IPS-15b (cell line): ENCODE measurements around the gene CDKL4.
"Not testable (repeated sequence)": the region's sequence is repeated elsewhere in the genome, so short reads cannot be mapped to it uniquely, and the experiment has no call there.

Source experiments
- H3K27me3 ChIP-seq: one replicate; pipeline ENCODE4 v1.6.1; 2013; ENCODE audit warnings: low read length; ENCODE audit not compliant: control insufficient read depth, insufficient read depth
- H3K36me3 ChIP-seq: one replicate; pipeline ENCODE4 v1.6.1; 2013; ENCODE audit warnings: low read length; ENCODE audit not compliant: control insufficient read depth, insufficient read depth
- H3K4me1 ChIP-seq: one replicate; pipeline ENCODE4 v1.6.1; 2013; ENCODE audit warnings: mild to moderate bottlenecking, low read length; ENCODE audit not compliant: control insufficient read depth, insufficient read depth
- H3K4me3 ChIP-seq: one replicate; pipeline ENCODE4 v1.5.1; 2013; ENCODE audit warnings: low read depth, low read length
- H3K9ac ChIP-seq: one replicate; pipeline ENCODE4 v1.6.1; 2013; ENCODE audit warnings: low read depth, mild to moderate bottlenecking, low read length
- H3K9me3 ChIP-seq: one replicate; pipeline ENCODE4 v1.6.1; 2013; ENCODE audit warnings: mild to moderate bottlenecking, low read length; ENCODE audit not compliant: control insufficient read depth, insufficient read depth

Gene CDKL4

GRCh38 chr2:39256040-39256439, 12.3 kb upstream of the CDKL4 start:
- Histone ChIP-seq H3K4me3 (no peak overlapping the region), H3K27me3 (no peaks in the 10 kb centered on the region), H3K4me1 (no peaks in the 10 kb centered on the region), H3K9ac (no peak overlapping the region), H3K36me3 (peaks cover 7% of the 10 kb centered on the region), H3K9me3 (no peaks in the 10 kb centered on the region)

DNA sequence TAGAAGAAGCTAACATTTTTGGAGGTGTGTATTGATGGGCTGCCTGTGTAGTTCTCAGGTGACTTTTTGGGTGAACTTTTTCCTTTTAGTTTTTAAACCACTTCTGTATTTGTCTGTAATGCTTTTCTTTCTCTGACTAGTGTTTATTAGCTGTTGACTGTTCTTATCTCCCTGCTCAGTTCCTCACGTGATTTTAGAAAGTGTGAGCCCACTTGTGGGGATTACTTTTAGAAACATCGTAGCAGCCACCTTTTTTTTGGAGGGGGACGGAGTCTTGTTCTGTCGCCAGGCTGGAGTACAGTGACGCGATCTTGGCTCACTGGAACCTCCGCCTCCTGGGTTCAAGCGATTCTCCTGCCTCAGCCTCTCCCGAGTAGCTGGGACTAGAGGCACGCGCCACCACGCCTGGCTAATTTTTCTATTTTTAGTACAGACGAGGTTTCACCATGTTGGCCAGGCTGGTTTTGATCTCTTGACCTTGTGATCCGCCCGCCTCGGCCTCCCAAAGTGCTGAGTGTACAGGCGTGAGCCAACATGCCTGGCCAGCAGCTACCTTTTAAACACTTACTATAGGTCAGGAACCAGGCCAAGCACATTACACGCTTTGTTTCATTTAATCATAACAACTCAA, 9.2 kb upstream of the CDKL4 start:
- no peaks in the 10 kb centered on the region for H3K4me1 ChIP-seq
- no peaks in the 10 kb centered on the region for H3K9me3 ChIP-seq
- H3K27me3 ChIP-seq: no peaks in the 10 kb centered on the region
- no peak overlapping the region for H3K9ac ChIP-seq
- no peak overlapping the region for H3K4me3 ChIP-seq
- peaks cover 7% of the 10 kb centered on the region for H3K36me3 ChIP-seq

DNA sequence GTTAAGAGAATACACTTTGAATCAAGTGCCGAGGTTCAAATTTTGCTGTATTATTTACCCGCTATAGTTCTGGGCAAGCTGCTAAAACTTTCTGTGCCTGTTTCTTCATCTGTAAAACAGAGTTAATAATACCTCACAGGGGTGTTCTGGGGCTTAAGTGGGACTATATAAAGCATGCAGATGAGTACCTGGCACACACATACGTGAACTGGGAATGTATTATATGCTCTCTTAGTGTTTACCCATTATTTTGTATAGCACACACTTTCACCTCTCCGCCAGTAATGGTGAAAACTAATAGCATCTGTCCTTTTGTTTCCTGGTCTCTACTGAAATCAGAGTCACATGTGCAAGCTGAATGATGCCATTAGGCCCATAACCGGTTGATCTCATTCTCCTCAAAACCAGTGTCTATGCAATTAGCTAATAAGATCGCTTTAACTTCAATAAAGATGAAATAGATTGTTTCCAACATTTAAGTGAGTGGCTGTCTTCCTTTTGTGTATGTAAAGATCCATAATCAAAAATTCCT, 3.8 kb upstream of the CDKL4 start:
- H3K9me3 ChIP-seq: no peaks in the 10 kb centered on the region
- no peaks in the 10 kb centered on the region for H3K36me3 ChIP-seq
- no peak overlapping the region for H3K9ac ChIP-seq
- no peak overlapping the region for H3K4me3 ChIP-seq
- no peaks in the 10 kb centered on the region for H3K4me1 ChIP-seq
- no peaks in the 10 kb centered on the region for H3K27me3 ChIP-seq

GRCh38 chr2:39246382-39246980, 2.7 kb upstream of the CDKL4 start:
- Histone ChIP-seq H3K4me3 (no peak overlapping the region), H3K27me3 (no peaks in the 10 kb centered on the region), H3K4me1 (no peaks in the 10 kb centered on the region), H3K36me3 (no peaks in the 10 kb centered on the region), H3K9me3 (no peaks in the 10 kb centered on the region), H3K9ac (no peak overlapping the region)

DNA sequence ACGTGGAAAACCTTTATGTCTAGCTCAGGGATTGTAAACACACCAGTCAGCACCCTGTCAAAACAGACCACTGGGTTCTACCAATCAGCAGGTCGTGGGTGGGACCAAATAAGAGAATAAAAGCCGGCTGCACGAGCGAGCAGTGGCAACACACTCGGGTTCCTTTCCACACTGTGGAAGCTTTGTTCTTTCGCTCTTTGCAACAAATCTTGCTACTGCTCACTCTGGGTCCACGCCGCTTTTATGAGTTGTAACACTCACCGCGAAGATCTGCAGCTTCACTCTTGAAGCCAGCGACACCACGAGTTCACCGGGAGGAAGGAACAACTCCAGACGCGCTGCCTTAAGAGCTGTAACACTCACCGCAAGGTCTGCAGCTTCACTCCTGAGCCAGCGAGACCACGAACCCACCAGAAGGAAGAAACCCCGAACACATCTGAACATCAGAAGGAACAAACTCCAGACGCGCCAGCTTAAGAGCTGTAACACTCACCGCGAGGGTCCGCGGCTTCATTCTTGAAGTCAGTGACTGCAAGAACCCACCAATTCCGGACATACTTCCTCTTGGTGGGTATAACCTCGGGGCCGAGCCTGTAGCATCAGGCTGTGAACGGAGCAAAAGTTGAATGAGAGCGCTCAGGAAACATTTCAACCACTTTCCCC, 1.3 kb upstream of the CDKL4 start:
- H3K9ac ChIP-seq, H3K27me3 ChIP-seq, H3K4me3 ChIP-seq: not testable (repeated sequence)

DNA sequence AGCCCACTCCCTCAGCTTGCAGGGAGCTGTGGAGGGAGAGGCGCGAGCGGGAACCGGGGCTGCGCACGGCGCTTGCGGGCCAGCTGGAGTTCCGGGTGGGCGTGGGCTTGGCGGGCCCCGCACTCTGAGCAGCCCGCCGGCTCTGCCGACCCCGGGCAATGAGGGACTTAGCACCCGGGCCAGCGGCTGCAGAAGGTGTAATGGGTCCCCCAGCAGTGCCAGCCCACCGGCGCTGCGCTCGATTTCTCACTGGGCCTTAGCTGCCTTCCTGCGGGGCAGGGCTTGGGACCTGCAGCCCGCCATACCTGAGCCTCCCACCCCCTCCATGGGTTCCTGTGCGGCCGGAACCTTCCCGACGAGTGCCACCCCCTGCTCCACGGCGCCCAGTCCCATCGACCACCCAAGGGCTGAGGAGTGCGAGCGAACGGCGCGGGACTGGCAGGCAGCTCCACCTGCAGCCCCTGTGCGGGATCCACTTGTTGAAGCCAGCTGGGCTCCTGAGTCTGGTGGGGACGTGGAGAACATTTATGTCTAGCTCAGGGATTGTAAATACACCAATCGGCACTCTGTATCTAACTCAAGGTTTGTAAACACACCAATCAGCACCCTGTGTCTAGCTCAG, 582 bp upstream of the CDKL4 start:
- H3K27me3 ChIP-seq, H3K36me3 ChIP-seq, H3K4me3 ChIP-seq, H3K9ac ChIP-seq, H3K4me1 ChIP-seq, H3K9me3 ChIP-seq: not testable (repeated sequence)

More for the DNA sequence above, 1.3 kb upstream of the CDKL4 start:
- H3K9me3 ChIP-seq, H3K4me1 ChIP-seq, H3K36me3 ChIP-seq: not testable (repeated sequence)

- no peak overlapping the region for H3K4me3 ChIP-seq
- H3K4me1 ChIP-seq: no peaks in the 10 kb centered on the region
- no peaks in the 10 kb centered on the region for H3K9me3 ChIP-seq
- H3K27me3 ChIP-seq: no peaks in the 10 kb centered on the region
- H3K9ac ChIP-seq: no peak overlapping the region
- H3K36me3 ChIP-seq: no peaks in the 10 kb centered on the region
Observed at GRCh38 chr2:39241588-39241987, 2.2 kb downstream of the CDKL4 start.

GRCh38 chr2:39240758-39241157, 3.0 kb downstream of the CDKL4 start:
- no peaks in the 10 kb centered on the region for H3K4me1 ChIP-seq
- H3K27me3 ChIP-seq: no peaks in the 10 kb centered on the region
- no peak overlapping the region for H3K9ac ChIP-seq
- H3K4me3 ChIP-seq: no peak overlapping the region
- H3K36me3 ChIP-seq: no peaks in the 10 kb centered on the region
- no peaks in the 10 kb centered on the region for H3K9me3 ChIP-seq

DNA sequence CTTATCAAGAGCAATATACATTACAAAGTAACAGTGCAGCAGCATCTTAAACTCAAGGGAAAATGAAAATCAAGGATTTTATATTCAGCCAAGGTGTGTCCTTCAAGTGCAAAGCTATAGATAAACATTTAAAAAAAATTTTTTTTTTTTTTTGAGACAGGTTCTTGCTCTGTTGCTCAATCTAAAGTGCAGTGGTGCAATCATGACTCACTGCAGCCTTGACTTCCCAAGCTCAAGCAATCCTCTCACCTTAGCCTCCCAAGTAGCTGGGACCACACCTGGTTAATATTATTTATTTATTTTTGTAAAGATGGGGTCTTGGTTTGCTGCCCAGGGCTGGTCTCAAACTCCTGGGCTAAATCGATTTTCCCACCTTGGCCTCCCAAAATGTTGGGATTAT, 9.0 kb downstream of the CDKL4 start:
- H3K36me3 ChIP-seq: no peaks in the 10 kb centered on the region
- no peaks in the 10 kb centered on the region for H3K9me3 ChIP-seq
- H3K4me1 ChIP-seq: no peaks in the 10 kb centered on the region

DNA sequence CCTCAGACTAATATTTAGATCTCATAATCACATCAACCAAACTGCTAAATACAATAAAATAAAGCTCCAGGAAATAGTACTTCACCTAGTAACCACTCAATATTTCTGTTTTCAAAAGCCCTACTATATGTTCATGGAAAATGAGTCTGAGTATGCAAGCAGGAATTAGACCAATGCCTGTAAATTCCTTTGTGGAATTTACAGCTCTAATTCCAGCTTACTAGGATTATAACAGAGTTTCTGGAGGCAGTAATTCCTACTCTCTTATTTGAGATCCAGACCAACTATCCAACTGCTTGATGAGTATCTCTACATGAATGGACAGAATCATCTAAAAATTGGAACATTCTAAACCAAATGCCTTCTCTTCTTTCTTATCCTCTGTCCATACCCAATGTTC, 11.6 kb downstream of the CDKL4 start:
- H3K4me1 ChIP-seq: peaks cover 17% of the 10 kb centered on the region
- no peak overlapping the region for H3K9ac ChIP-seq
- no peaks in the 10 kb centered on the region for H3K27me3 ChIP-seq
- no peaks in the 10 kb centered on the region for H3K9me3 ChIP-seq
- H3K36me3 ChIP-seq: no peaks in the 10 kb centered on the region
- H3K4me3 ChIP-seq: no peak overlapping the region

More for the DNA sequence above, 9.0 kb downstream of the CDKL4 start:
- H3K9ac ChIP-seq: no peak overlapping the region
- no peak overlapping the region for H3K4me3 ChIP-seq
- no peaks in the 10 kb centered on the region for H3K27me3 ChIP-seq

DNA sequence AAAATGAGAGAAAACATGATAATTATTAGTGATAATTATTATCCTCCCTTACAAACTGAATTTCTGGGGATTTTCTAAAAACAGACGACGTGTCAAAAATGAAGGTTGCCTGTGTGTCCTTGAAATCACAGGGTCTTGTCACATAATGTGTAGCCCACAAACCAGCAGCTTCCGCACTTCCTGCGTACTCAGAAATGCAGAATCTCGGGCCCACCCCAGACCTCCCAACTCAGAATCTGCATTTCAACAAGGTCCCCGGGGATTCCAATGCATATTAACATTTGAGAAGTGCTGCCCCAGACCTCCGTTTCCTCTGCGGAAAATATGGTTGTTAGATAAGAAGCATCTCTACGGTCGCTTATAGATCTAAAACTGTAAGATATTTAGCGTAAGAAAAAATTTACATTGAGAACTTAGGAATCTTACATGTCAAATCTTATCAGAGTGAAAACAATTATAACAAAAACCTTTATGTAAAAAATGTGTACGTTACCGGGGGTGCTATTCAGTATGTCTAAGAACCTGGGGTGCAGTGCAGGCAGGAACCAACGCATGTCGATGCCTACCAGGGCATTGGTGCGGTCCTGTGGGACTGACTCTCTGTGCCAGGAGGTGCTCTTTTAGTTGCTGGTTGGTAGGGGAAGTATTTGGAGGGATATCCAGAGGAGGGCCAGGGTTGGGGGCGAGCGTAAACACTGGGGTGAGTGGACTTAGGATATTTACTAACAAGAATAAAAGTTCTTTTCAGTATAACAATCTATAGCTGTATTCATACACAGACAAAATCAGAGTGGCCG, 15.2 kb downstream of the CDKL4 start:
- H3K4me1 ChIP-seq: peaks cover 18% of the 10 kb centered on the region
- peak overlapping the region; percentile 69 for H3K4me3 ChIP-seq
- H3K9me3 ChIP-seq: no peaks in the 10 kb centered on the region
- no peaks in the 10 kb centered on the region for H3K36me3 ChIP-seq
- H3K27me3 ChIP-seq: no peaks in the 10 kb centered on the region
- H3K9ac ChIP-seq: peak overlapping the region; percentile 58
